ENCODE results near the gene ZIC2. TPM values are rescaled to one million over a fixed set of nuclear protein-coding genes. Genes with fewer than 3 reads are reported as not detected.

The ZIC2 gene
- total RNA-seq, 1 experiment from 2014 or later: 44.4 TPM

DNA sequence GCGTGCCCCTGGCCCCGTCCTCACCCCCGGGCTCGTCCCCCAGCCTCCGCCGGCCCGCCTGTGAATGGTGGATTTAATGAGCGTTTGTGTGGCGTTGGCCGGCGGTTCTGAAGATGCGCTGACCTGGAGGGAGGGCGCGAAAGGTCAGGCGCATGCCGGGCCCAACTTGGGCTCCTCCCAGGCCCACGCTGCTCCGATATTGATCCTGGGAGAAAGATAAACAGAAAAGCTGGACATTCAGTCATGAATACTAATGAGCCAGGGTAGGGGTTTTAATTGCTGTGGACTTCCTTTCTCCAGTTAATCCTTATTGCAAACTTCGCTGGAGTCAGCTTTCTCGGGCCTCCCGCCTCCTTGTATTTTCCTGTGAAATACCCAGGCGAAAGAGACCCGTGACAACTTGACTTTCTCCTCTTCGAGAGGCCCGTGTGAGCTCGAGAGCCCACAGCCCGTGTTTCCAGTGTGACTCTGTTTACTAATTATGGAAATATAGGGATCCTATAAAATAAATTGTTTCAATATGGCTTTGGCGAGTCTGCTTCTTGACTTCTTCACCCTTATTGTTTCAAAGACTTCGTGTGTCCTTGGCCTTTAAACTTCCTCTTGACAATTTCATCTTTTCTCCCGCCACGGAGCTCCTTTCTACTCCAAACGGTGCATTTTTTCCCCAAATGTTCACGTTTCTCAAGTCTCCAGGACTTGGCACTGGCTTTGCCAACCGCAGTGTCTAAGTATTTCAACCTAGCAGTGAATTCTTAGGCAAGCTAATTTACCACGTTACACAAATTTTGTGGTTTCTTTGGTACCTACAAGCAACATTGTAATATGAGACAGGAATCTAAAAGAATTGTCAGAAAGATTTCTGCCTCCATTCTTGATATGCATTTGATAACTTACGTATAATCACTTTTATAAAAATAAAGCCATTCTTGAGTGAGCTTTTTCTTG lies 10.5 kb downstream of the ZIC2 start:
- H3K27ac ChIP-seq (ENCODE audit: low read depth, low read length): no peak overlapping the region
- BruUV-seq (replicated peaks): no TSS peak
- TF ChIP-seq SIN3A (IDR thresholded peaks at IDR 0.05; ENCODE audit: low read depth): no peak
- no peak for TF ChIP-seq FOSL1 (IDR thresholded peaks at IDR 0.05; ENCODE audit: low read depth)
- no peak for TF ChIP-seq CBX3 (IDR thresholded peaks at IDR 0.05; ENCODE audit: low read depth)
- TF ChIP-seq EGR1 (IDR thresholded peaks at IDR 0.05; ENCODE audit: low read depth): no peak
- no peak for TF ChIP-seq ELF1 (IDR thresholded peaks at IDR 0.05; ENCODE audit: borderline replicate concordance, low read depth)
- TF ChIP-seq, protein P1, sequence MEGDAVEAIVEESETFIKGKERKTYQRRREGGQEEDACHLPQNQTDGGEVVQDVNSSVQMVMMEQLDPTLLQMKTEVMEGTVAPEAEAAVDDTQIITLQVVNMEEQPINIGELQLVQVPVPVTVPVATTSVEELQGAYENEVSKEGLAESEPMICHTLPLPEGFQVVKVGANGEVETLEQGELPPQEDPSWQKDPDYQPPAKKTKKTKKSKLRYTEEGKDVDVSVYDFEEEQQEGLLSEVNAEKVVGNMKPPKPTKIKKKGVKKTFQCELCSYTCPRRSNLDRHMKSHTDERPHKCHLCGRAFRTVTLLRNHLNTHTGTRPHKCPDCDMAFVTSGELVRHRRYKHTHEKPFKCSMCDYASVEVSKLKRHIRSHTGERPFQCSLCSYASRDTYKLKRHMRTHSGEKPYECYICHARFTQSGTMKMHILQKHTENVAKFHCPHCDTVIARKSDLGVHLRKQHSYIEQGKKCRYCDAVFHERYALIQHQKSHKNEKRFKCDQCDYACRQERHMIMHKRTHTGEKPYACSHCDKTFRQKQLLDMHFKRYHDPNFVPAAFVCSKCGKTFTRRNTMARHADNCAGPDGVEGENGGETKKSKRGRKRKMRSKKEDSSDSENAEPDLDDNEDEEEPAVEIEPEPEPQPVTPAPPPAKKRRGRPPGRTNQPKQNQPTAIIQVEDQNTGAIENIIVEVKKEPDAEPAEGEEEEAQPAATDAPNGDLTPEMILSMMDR (IDR thresholded peaks at IDR 0.05 in 2 of 3, conservative IDR thresholded peaks at IDR 0.05 in 1 of 3; ENCODE audit: borderline replicate concordance in 1 of 3, insufficient read depth in 1 of 3, low read depth in 2 of 3, low read length in 2 of 3): no peak
- no peak for TF ChIP-seq TCF7L2 (IDR thresholded peaks at IDR 0.05; ENCODE audit: borderline replicate concordance, extremely low read depth, insufficient read depth, insufficient read length)
- TF ChIP-seq, protein P2, sequence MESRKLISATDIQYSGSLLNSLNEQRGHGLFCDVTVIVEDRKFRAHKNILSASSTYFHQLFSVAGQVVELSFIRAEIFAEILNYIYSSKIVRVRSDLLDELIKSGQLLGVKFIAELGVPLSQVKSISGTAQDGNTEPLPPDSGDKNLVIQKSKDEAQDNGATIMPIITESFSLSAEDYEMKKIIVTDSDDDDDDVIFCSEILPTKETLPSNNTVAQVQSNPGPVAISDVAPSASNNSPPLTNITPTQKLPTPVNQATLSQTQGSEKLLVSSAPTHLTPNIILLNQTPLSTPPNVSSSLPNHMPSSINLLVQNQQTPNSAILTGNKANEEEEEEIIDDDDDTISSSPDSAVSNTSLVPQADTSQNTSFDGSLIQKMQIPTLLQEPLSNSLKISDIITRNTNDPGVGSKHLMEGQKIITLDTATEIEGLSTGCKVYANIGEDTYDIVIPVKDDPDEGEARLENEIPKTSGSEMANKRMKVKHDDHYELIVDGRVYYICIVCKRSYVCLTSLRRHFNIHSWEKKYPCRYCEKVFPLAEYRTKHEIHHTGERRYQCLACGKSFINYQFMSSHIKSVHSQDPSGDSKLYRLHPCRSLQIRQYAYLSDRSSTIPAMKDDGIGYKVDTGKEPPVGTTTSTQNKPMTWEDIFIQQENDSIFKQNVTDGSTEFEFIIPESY (IDR thresholded peaks at IDR 0.05; ENCODE audit: extremely low read depth, insufficient replicate concordance, low read length): no peak
- TF ChIP-seq, protein P3, sequence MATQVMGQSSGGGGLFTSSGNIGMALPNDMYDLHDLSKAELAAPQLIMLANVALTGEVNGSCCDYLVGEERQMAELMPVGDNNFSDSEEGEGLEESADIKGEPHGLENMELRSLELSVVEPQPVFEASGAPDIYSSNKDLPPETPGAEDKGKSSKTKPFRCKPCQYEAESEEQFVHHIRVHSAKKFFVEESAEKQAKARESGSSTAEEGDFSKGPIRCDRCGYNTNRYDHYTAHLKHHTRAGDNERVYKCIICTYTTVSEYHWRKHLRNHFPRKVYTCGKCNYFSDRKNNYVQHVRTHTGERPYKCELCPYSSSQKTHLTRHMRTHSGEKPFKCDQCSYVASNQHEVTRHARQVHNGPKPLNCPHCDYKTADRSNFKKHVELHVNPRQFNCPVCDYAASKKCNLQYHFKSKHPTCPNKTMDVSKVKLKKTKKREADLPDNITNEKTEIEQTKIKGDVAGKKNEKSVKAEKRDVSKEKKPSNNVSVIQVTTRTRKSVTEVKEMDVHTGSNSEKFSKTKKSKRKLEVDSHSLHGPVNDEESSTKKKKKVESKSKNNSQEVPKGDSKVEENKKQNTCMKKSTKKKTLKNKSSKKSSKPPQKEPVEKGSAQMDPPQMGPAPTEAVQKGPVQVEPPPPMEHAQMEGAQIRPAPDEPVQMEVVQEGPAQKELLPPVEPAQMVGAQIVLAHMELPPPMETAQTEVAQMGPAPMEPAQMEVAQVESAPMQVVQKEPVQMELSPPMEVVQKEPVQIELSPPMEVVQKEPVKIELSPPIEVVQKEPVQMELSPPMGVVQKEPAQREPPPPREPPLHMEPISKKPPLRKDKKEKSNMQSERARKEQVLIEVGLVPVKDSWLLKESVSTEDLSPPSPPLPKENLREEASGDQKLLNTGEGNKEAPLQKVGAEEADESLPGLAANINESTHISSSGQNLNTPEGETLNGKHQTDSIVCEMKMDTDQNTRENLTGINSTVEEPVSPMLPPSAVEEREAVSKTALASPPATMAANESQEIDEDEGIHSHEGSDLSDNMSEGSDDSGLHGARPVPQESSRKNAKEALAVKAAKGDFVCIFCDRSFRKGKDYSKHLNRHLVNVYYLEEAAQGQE (IDR thresholded peaks at IDR 0.05; ENCODE audit: low read depth): no peak
- no peak for TF ChIP-seq SRF (IDR thresholded peaks at IDR 0.05; ENCODE audit: low read depth)
- TF ChIP-seq EZH2 (IDR thresholded peaks at IDR 0.05): no peak
- TF ChIP-seq ZNF274 (IDR thresholded peaks at IDR 0.05; ENCODE audit: low read depth, low read length): no peak

More for the DNA sequence above, 10.5 kb downstream of the ZIC2 start:
- Histone ChIP-seq H2AFZ (ENCODE audit: low read depth, low read length, poor library complexity, severe bottlenecking) (no peak overlapping the region), H4K20me1 (ENCODE audit: insufficient read depth) (no peaks in the 10 kb centered on the region; the same call in 1 of the 2 replicates), H3K9me3 (ENCODE audit: control insufficient read depth in 1 of 2, insufficient read depth in 1 of 2, low read depth in 1 of 2, low read length in 2 of 2) (no peaks in the 10 kb centered on the region), H3K4me2 (ENCODE audit: low read length) (no peak overlapping the region), H3K79me2 (ENCODE audit: insufficient read depth, low read length) (no peaks in the 10 kb centered on the region), H3K27me3 (ENCODE audit: insufficient read depth, low read length) (peaks cover 39% of the 10 kb centered on the region), H3K4me3 (replicated peaks in 1 of 2; ENCODE audit: low read depth in 1 of 2, low read length in 2 of 2) (no peak overlapping the region), H3K4me1 (ENCODE audit: control insufficient read depth in 1 of 2, insufficient read depth in 2 of 2, low read length in 2 of 2) (no peaks in the 10 kb centered on the region; a peak in 1 of 4 replicates), H3K9me2 (ENCODE audit: insufficient read depth) (no peaks in the 10 kb centered on the region), H3K9ac (ENCODE audit: low read length) (no peak overlapping the region), H3K36me3 (ENCODE audit: control insufficient read depth in 1 of 2, insufficient read depth in 2 of 2, low read length in 2 of 2) (no peaks in the 10 kb centered on the region)
- intact Hi-C loops (cut with micrococcal nuclease): no loop called here
- CTCF ChIA-PET: no interaction called here
- RAD21 ChIA-PET (ENCODE audit: low non-redundant PET in 1 of 2, low total read pairs in 2 of 2, uncharacterized antibody in 2 of 2, unreplicated experiment in 2 of 2): no interaction called here
- POLR2A ChIA-PET: no interaction called here
- DNase-seq (ENCODE audit: low read depth, low spot score): no peak
- no peak for ATAC-seq

Measured in HCT116 (cell line).